ENCODE results near the gene SAMD4A. TPM values are rescaled to one million over a fixed set of nuclear protein-coding genes. Genes with fewer than 3 reads are reported as not detected.
A peak's percentile ranks its signal among the peaks of the same experiment; 100 is the strongest.

Gene SAMD4A
- total RNA-seq, 1 experiment from 2014 or later: 9.6 TPM

- no peaks in the 10 kb centered on the region for H3K4me1 ChIP-seq (ENCODE audit: insufficient read depth, low read length)
- no peaks in the 10 kb centered on the region for H3K9me3 ChIP-seq (ENCODE audit: control insufficient read depth, low read depth, low read length)
- H3K9me3 Mint-ChIP-seq: no peaks in the 10 kb centered on the region
- H2AK5ac ChIP-seq (ENCODE audit: insufficient read length, low read length): no peak overlapping the region
- no peak overlapping the region for H2BK5ac ChIP-seq (ENCODE audit: insufficient read length, low read length)
- H3K27me3 ChIP-seq (ENCODE audit: insufficient read depth, low read length): no peaks in the 10 kb centered on the region
- peaks cover 0 to 3% of the 10 kb centered on the region in 2 experiments; a peak in 1 of 4 replicates for H3K4me1 Mint-ChIP-seq
- no peaks in the 10 kb centered on the region for H3K23me2 ChIP-seq (ENCODE audit: insufficient read length, low read depth, low read length, poor library complexity, severe bottlenecking)
- peak overlapping the region in 1 of 3 experiments; percentile 45; a peak in 1 of 7 replicates for H3K27ac Mint-ChIP-seq
- H3K9ac ChIP-seq (ENCODE audit: extremely low read depth, insufficient read length, low read length): no peak overlapping the region
- H3K79me1 ChIP-seq (ENCODE audit: insufficient read depth, low read depth, low read length, poor library complexity, severe bottlenecking): no peaks in the 10 kb centered on the region
- H3K4ac ChIP-seq (ENCODE audit: low read depth, low read length): no peak overlapping the region
- no peak overlapping the region for H4K5ac ChIP-seq (ENCODE audit: insufficient read length, low read depth, low read length)
- no peak overlapping the region for H4K8ac ChIP-seq (replicated peaks; ENCODE audit: insufficient read length, low read depth, low read length)
- no peak overlapping the region for H3K23ac ChIP-seq (ENCODE audit: insufficient read length, low read depth, low read length)
- no peaks in the 10 kb centered on the region for H3K36me3 Mint-ChIP-seq (ENCODE audit: insufficient read depth in 1 of 3, low read depth in 3 of 3)
- no peaks in the 10 kb centered on the region for H4K20me1 ChIP-seq (ENCODE audit: control insufficient read depth, insufficient read depth, insufficient read length)
- H3K4me2 ChIP-seq (ENCODE audit: insufficient read depth, insufficient read length, low read length): no peak overlapping the region
- no peaks in the 10 kb centered on the region for H3K79me2 ChIP-seq (ENCODE audit: insufficient read depth, low read length)
- H2BK120ac ChIP-seq (ENCODE audit: low read depth, low read length, poor library complexity, severe bottlenecking): no peak overlapping the region
- H3K4me3 Mint-ChIP-seq: no peak overlapping the region
- no peak overlapping the region for H2AFZ ChIP-seq (ENCODE audit: low read length)
- no peak overlapping the region for H3K14ac ChIP-seq (ENCODE audit: insufficient read depth, low read length)
- no peak overlapping the region for H3K27ac ChIP-seq (ENCODE audit: insufficient read length, low read depth, low read length)
- no peak overlapping the region for H3K18ac ChIP-seq (ENCODE audit: insufficient read length, low read depth, low read length)
- H2BK12ac ChIP-seq (ENCODE audit: insufficient read length, low read depth, low read length): no peak overlapping the region
- H3T11ph ChIP-seq (ENCODE audit: low read length): no peak overlapping the region
- no peak overlapping the region for H2BK20ac ChIP-seq (ENCODE audit: low read depth, low read length, poor library complexity, severe bottlenecking)
- no peak overlapping the region for H3K56ac ChIP-seq (ENCODE audit: insufficient read length, low read depth, low read length)
- WGBS (ENCODE audit: extremely low coverage, insufficient read length, low lambda C conversion rate): no CpG with 5 or more reads among the region's 4 CpGs
- no peak for TF ChIP-seq CTCF (conservative IDR thresholded peaks at IDR 0.05)
- H4K91ac ChIP-seq (ENCODE audit: insufficient read length, low read depth, low read length): no peak overlapping the region
- no peak for DNase-seq
- no peaks in the 10 kb centered on the region for H3K27me3 Mint-ChIP-seq (ENCODE audit: low read depth)
- H2BK15ac ChIP-seq (ENCODE audit: low read depth, low read length): no peak overlapping the region
These were observed 182.3 kb downstream of the SAMD4A start for GRCh38 chr14:54749180-54749579.
